Psoas muscle (tissue), 8 donors: ENCODE measurements around the gene GRP. TPM values are rescaled to one million over a fixed set of nuclear protein-coding genes. Genes with fewer than 3 reads are reported as not detected.

Experiments
- ATAC-seq, 4 donors: fragments of 200-7000 bp; cut with Tn5 transposase; one replicate each; pipeline ENCODE4 v1.9.1; 2020; ENCODE audit warnings: moderate library complexity in 3 of 4, mild to moderate bottlenecking in 2 of 4
- DNase-seq, 2 donors: peaks; one replicate each; pipeline ENCODE4 v3.0.0-alpha.2; 2020
- H3K27ac ChIP-seq: fragments of 200-600 bp; one replicate; pipeline ENCODE4 v1.8.0; 2022
- H3K27me3 ChIP-seq, 3 donors: fragments of 200-600 bp in 1 of 3; one replicate each; pipeline versions ENCODE4 v1.6.1 to v1.8.0; 2013 to 2022; ENCODE audit warnings: low read length in 2 of 3, mild to moderate bottlenecking in 2 of 3, moderate library complexity in 1 of 3; ENCODE audit not compliant: insufficient read depth in 3 of 3
- H3K36me3 ChIP-seq, 2 donors: fragments of 200-600 bp in 1 of 2; one replicate each; pipeline versions ENCODE4 v1.6.1 to v1.8.0; 2013 to 2022; ENCODE audit warnings: low read depth in 1 of 2, mild to moderate bottlenecking in 1 of 2, moderate library complexity in 1 of 2; ENCODE audit not compliant: insufficient read depth in 1 of 2
- H3K4me1 ChIP-seq: fragments of 200-600 bp; one replicate; pipeline ENCODE4 v1.8.0; 2022
- H3K4me3 ChIP-seq: fragments of 200-600 bp; one replicate; pipeline ENCODE4 v1.8.0; 2022; ENCODE audit warnings: mild to moderate bottlenecking
- H3K9me3 ChIP-seq: fragments of 200-600 bp; one replicate; pipeline ENCODE4 v1.8.0; 2022
- CTCF ChIP-seq: fragments of 200-600 bp; IDR thresholded peaks from one replicate; pipeline ENCODE4 v1.8.0; 2022; ENCODE audit warnings: antibody characterized with exemption
- WGBS, 3 donors: extraction: QIAGEN DNeasy Blood & Tissue Kit; methylation state at CpG; one replicate each; pipeline versions ENCODE4 v1.1.6 to v1.1.7; 2013; 5-methylcytosine and 5-hydroxymethylcytosine counted together
- intact Hi-C, 2 donors: fragments of 100-400 bp; cut with DNase I; formaldehyde crosslinking; loops; one replicate each; pipeline versions ENCODE4 v1.11.0 to v1.14.2; 2022
- polyA plus RNA-seq, 3 donors: library from polyadenylated mRNA; stranded (reverse); fragments of 200-250 nt; gene quantifications; one replicate each; pipeline ENCODE4 v1.2.3, GENCODE V29; 2013
- total RNA-seq, 4 donors: library from RNA; stranded (reverse); fragmentation: NEBNext Ultra II Directional in 2 of 4; extraction: Animal tissue kit (Norgen Biotek cat#: 25700) in 2 of 4; gene quantifications; one replicate each; pipeline versions ENCODE4 v1.2.1 to v1.2.4, GENCODE V29; 2021 to 2023
- donor health status: healthy with polysubstance abuse.
- donor health status: DM: no; HTN: no; CAD: no; lungs with moderate emphysema.
- donor health status: Bipolar disorder and iron deficiency.
- donor health status: healthy.
- donor health status: DM: yes; HTN: yes; CAD: no.
- donor health status: DM: no; HTN: no; CAD: no.
- donor health status: DM: no; HTN: no; CAD: no.
- donor health status: DM: yes; HTN: yes; CAD: no.

The GRP gene
- total and polyA plus RNA-seq, 7 donors: not detected

- DNase-seq: no peak
- WGBS, 3 donors: 69 to 73% (median 71%) methylated on average over 6 of the region's 6 CpGs
- intact Hi-C loops: no loop called here
- TF ChIP-seq CTCF: no peak
- Histone ChIP-seq H3K36me3 (no peaks in the 10 kb centered on the region), H3K27me3 (peaks cover 0 to 6% (median 0%) of the 10 kb centered on the region in 3 donors), H3K4me1 (no peaks in the 10 kb centered on the region), H3K9me3 (no peaks in the 10 kb centered on the region), H3K4me3 (no peak overlapping the region), H3K27ac (no peak overlapping the region)
- no peak for ATAC-seq
These were observed 9.9 kb downstream of the GRP start for GRCh38 chr18:59229701-59230443.

- Histone ChIP-seq H3K27ac (no peak overlapping the region), H3K9me3 (no peaks in the 10 kb centered on the region), H3K4me1 (no peaks in the 10 kb centered on the region), H3K36me3 (no peaks in the 10 kb centered on the region), H3K27me3 (peaks cover 0 to 6% (median 0%) of the 10 kb centered on the region in 3 donors), H3K4me3 (no peak overlapping the region)
- DNase-seq: no peak
- no peak for TF ChIP-seq CTCF
- 64 to 70% (median 69%) methylated on average over 5 of the region's 5 CpGs for WGBS, 3 donors
- ATAC-seq: no peak
- intact Hi-C loops: no loop called here
These were observed 11.2 kb downstream of the GRP start for GRCh38 chr18:59231114-59231513.

- Histone ChIP-seq H3K9me3 (no peaks in the 10 kb centered on the region), H3K36me3 (no peaks in the 10 kb centered on the region), H3K4me1 (no peaks in the 10 kb centered on the region), H3K4me3 (no peak overlapping the region), H3K27ac (no peak overlapping the region), H3K27me3 (peaks cover 0 to 6% (median 0%) of the 10 kb centered on the region in 3 donors)
- intact Hi-C loops: no loop called here
- DNase-seq (no peak), ATAC-seq (no peak)
- no peak for TF ChIP-seq CTCF
- WGBS, 3 donors: 62 to 70% (median 65%) methylated on average over 2 of the region's 2 CpGs
These were observed 11.9 kb downstream of the GRP start for GRCh38 chr18:59231877-59232276.

GRCh38 chr18:59232309-59233016, 12.5 kb downstream of the GRP start:
- Histone ChIP-seq H3K4me3 (no peak overlapping the region), H3K4me1 (no peaks in the 10 kb centered on the region), H3K27ac (no peak overlapping the region), H3K36me3 (no peaks in the 10 kb centered on the region), H3K27me3 (peaks cover 0 to 5% (median 0%) of the 10 kb centered on the region in 3 donors), H3K9me3 (no peaks in the 10 kb centered on the region)
- no peak for TF ChIP-seq CTCF
- intact Hi-C loops: no loop called here
- DNase-seq: no peak
- ATAC-seq: no peak
- 63 to 74% (median 68%) methylated on average over 5 of the region's 5 CpGs for WGBS, 3 donors
